GM19328 (cell line): ENCODE results near the gene FKBP9.
"Not testable (repeated sequence)": the region's sequence is repeated elsewhere in the genome, so short reads cannot be mapped to it uniquely, and the experiment has no call there.

Source experiments
- ATAC-seq: cut with Tn5 transposase; IDR thresholded peaks from one replicate; pipeline ENCODE4 v1.9.1; 2021; ENCODE audit warnings: mild to moderate bottlenecking, moderate library complexity; ENCODE audit not compliant: unreplicated experiment

Gene FKBP9

GRCh38 chr7:32957326-32958045 is at the start of gene FKBP9:
Gene FKBP9 (plus strand): TSS chr7:32957440. CDS start chr7:32957574, 134 bp downstream.
- peak; percentile 83 for ATAC-seq

GRCh38 chr7:32910195-32910594 is 47.0 kb upstream of the FKBP9 start:
- ATAC-seq, result no peak

GRCh38 chr7:32914184-32914583 is 43.1 kb upstream of the FKBP9 start:
- no peak for ATAC-seq

- no peak for ATAC-seq
Observed at GRCh38 chr7:32915041-32915536, 42.2 kb upstream of the FKBP9 start.

- ATAC-seq, result no peak
Observed at GRCh38 chr7:32916006-32916405, 41.2 kb upstream of the FKBP9 start.

- ATAC-seq, result not testable (repeated sequence)
Observed at GRCh38 chr7:32916994-32917393, 40.2 kb upstream of the FKBP9 start.

- no peak for ATAC-seq
Observed at GRCh38 chr7:32921896-32922295, 35.3 kb upstream of the FKBP9 start.

GRCh38 chr7:32928785-32929298 is 28.4 kb upstream of the FKBP9 start:
- ATAC-seq, result peak; percentile 58

- ATAC-seq, result no peak
Observed at GRCh38 chr7:32929430-32930143, 27.7 kb upstream of the FKBP9 start.

GRCh38 chr7:32930378-32930777 is 26.9 kb upstream of the FKBP9 start:
- no peak for ATAC-seq

- no peak for ATAC-seq
Observed at GRCh38 chr7:32935558-32935957, 21.7 kb upstream of the FKBP9 start.

- ATAC-seq, result no peak
Observed at GRCh38 chr7:32936689-32937088, 20.6 kb upstream of the FKBP9 start.

- no peak for ATAC-seq
Observed at GRCh38 chr7:32937344-32938174, 19.7 kb upstream of the FKBP9 start.

- no peak for ATAC-seq
Observed at GRCh38 chr7:32941181-32941580, 16.1 kb upstream of the FKBP9 start.

GRCh38 chr7:32941681-32942414 is 15.4 kb upstream of the FKBP9 start:
- no peak for ATAC-seq

- peak; percentile 75 for ATAC-seq
Observed at GRCh38 chr7:32942415-32943251, 14.6 kb upstream of the FKBP9 start.

- peak; percentile 6 for ATAC-seq
Observed at GRCh38 chr7:32943252-32944030, 13.8 kb upstream of the FKBP9 start.

GRCh38 chr7:32947420-32947983 is 9.7 kb upstream of the FKBP9 start:
- ATAC-seq, result no peak
